Nephron (organoid): Measurements from ENCODE around the gene THBS3.

Experiments used
- H3K27ac Mint-ChIP-seq, 3 experiments: 2 replicates each; pipeline ENCODE4 v1.8.0; 2020; ENCODE audit warnings: mixed read lengths in 3 of 3, mild to moderate bottlenecking in 2 of 3, moderate library complexity in 1 of 3
- H3K27me3 Mint-ChIP-seq: 2 replicates; pipeline ENCODE4 v1.8.0; 2021; ENCODE audit warnings: low read depth, mild to moderate bottlenecking, moderate library complexity, mixed read lengths
- H3K36me3 Mint-ChIP-seq: 2 replicates; pipeline ENCODE4 v1.8.0; 2020; ENCODE audit warnings: low read depth, mixed read lengths
- H3K4me1 Mint-ChIP-seq: 2 replicates; pipeline ENCODE4 v1.8.0; 2020; ENCODE audit warnings: mixed read lengths
- H3K4me3 Mint-ChIP-seq, 3 experiments: 2 replicates each; pipeline ENCODE4 v1.8.0; 2020; ENCODE audit warnings: mild to moderate bottlenecking in 3 of 3, mixed read lengths in 3 of 3, moderate library complexity in 2 of 3
- H3K9me3 Mint-ChIP-seq: 2 replicates; pipeline ENCODE4 v1.8.0; 2020; ENCODE audit warnings: mixed read lengths
- TF ChIP-seq, protein P1 (sequence below), 3 experiments: fragments of 200-600 bp; sonication (generic); IDR thresholded peaks; one replicate each; pipeline ENCODE4 v1.5.0; 2021; ENCODE audit warnings: antibody characterized with exemption in 3 of 3; ENCODE audit not compliant: unreplicated experiment in 3 of 3

The THBS3 gene

DNA sequence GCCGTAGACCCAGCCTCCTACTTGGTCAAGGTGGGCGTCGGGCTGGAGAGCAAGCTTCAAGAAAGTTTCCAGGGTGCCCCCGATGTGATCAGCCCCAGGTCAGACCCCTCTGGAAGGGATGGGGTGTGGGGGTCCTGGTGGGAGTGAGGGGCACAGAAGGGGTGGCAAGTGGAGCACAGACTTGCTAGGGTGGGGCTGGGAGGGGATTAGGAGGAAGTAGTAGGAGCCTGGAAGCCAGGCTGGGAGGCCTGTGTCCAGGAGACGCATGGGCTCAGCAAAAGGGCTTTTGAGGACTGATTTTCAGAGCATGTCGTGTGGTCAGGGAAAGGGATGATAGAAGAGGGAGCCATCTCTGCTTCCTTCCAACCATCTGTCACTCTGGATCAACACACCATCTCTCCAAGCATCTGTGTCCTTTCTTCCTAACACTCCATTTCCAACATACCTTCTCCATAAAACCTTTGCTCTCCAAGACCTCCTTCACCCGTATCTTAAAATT lies 25.6 kb downstream of the THBS3 start:
- Mint-ChIP-seq H3K9me3 (no peaks in the 10 kb centered on the region), H3K27me3 (peaks cover 3% of the 10 kb centered on the region), H3K36me3 (peaks cover 7% of the 10 kb centered on the region), H3K27ac (no peak overlapping the region), H3K4me1 (no peaks in the 10 kb centered on the region), H3K4me3 (no peak overlapping the region)
- TF ChIP-seq, protein P1, sequence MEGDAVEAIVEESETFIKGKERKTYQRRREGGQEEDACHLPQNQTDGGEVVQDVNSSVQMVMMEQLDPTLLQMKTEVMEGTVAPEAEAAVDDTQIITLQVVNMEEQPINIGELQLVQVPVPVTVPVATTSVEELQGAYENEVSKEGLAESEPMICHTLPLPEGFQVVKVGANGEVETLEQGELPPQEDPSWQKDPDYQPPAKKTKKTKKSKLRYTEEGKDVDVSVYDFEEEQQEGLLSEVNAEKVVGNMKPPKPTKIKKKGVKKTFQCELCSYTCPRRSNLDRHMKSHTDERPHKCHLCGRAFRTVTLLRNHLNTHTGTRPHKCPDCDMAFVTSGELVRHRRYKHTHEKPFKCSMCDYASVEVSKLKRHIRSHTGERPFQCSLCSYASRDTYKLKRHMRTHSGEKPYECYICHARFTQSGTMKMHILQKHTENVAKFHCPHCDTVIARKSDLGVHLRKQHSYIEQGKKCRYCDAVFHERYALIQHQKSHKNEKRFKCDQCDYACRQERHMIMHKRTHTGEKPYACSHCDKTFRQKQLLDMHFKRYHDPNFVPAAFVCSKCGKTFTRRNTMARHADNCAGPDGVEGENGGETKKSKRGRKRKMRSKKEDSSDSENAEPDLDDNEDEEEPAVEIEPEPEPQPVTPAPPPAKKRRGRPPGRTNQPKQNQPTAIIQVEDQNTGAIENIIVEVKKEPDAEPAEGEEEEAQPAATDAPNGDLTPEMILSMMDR (IDR thresholded peaks at IDR 0.05; ENCODE audit: unreplicated experiment in 3 of 3): no peak

DNA sequence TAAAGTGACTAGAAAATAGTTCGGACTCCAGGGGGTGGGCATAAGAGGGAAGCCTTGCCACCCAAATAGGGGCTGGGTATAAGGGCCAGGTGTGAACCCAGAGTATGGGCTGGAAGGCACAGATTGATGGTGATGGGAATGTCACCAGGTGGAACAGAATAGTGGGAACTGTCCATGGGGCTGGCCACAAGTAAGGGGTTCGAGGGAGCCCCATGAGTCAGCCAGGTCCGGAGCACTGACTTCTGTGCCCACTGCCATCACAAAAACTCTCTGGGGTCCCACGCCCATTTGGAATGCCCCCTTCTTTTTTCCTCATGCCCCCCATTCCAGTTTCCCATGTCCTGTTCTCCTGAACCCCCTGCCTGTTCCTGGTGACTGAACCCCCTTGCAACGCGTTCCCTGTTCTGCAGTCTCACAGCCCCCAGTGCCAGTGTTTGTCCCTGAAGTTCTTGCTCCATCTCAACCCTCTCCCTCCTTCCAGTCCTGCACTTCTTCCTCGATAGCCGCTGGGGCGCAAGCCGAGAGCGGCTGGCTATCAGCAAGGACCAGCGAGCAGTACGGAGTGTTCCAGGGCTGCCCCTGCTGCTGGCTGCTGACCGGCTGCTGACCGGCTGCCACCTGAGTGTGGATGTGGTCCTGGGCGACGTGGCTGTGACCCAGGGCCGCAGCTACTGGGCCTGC lies 26.2 kb downstream of the THBS3 start:
- H3K9me3 Mint-ChIP-seq: no peaks in the 10 kb centered on the region
- peaks cover 8% of the 10 kb centered on the region for H3K36me3 Mint-ChIP-seq
- H3K4me3 Mint-ChIP-seq: no peak overlapping the region
- peaks cover 3% of the 10 kb centered on the region for H3K27me3 Mint-ChIP-seq
- H3K27ac Mint-ChIP-seq: no peak overlapping the region
- TF ChIP-seq, protein P1 (IDR thresholded peaks at IDR 0.05; ENCODE audit: unreplicated experiment in 3 of 3): no peak
- peaks cover 3% of the 10 kb centered on the region for H3K4me1 Mint-ChIP-seq

DNA sequence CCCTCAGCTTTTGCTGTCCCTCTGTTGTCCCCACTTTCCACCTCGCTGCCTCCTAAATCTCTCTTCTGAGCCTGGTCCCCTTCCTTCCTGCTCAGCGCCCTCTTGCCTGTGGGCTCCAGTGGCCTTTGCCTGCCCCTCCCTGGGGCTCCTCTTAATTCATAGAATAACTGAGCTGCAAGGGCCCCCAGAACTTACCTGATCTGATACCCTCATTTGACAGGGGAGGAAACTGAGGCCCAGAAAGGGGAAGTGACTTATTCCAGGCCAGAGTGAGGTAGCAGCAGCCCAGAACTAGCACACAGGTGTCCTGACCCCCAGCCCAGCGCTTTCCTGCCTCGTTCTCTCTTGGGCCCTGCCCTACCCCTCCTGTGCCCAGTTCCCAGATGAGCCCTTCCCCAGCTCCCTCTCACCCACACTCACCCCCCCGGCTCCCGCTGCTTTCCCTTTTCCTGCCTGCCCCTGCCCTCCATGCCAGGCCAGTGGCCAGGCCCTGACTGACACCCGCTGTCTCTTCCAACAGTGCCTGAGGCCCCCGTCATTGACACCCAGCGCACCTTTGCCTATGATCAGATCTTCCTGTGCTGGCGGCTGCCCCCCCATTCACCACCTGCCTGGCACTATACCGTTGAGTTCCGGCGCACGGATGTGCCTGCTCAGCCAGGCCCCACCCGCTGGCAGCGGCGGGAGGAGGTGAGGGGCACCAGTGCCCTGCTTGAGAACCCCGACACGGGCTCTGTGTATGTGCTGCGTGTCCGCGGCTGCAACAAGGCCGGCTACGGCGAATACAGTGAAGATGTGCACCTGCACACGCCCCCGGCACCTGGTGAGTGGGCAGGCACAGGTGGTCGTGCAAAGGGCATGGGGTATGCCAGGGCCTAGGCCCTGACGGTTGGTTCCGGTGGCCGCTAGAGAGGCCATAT lies 28.3 kb downstream of the THBS3 start:
- Mint-ChIP-seq H3K4me3 (peak overlapping the region in 1 of 3 experiments; percentile 44), H3K9me3 (no peaks in the 10 kb centered on the region), H3K27me3 (peaks cover 9% of the 10 kb centered on the region), H3K27ac (no peak overlapping the region), H3K36me3 (peaks cover 11% of the 10 kb centered on the region), H3K4me1 (peaks cover 6% of the 10 kb centered on the region)
- TF ChIP-seq, protein P1 (IDR thresholded peaks at IDR 0.05; ENCODE audit: unreplicated experiment in 3 of 3): no peak

DNA sequence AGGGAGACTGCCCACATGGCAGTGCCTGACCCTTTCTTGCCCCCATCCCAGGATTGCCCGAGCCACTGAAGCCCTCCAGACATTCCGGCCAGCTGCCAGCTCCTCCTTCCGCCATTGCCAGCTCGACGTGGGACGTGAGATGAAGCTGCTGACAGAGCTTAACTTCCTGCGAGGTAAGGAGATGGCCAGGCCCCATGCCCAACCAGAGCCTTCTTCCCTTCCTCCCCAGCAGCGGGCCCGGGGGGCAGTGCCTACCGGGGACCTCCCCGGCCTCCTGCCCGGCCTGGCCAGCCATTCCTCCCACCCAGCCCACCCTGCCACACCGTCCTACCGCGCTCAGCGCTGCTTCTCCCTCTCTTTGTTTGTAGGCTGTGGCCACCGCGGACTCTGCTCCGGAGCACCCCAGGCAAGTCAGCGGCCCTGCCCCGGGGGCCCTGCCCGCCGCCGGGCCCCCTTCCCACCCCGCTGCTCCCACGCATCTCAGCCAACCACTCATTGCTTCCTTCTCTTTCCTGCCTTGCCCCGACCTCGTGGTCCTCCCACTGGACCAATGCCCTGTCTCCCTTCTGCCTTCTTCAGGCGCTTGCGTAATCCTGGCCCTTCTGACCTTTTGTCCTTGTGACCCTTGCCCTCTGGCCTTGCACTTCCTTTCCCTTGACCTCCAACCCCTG lies 29.1 kb downstream of the THBS3 start:
- Mint-ChIP-seq H3K27ac (no peak overlapping the region), H3K4me1 (peaks cover 12% of the 10 kb centered on the region), H3K36me3 (peaks cover 9% of the 10 kb centered on the region), H3K9me3 (no peaks in the 10 kb centered on the region), H3K4me3 (peak overlapping the region in 1 of 3 experiments; percentile 44), H3K27me3 (peaks cover 10% of the 10 kb centered on the region)
- TF ChIP-seq, protein P1 (IDR thresholded peaks at IDR 0.05; ENCODE audit: unreplicated experiment in 3 of 3): no peak

GRCh38 chr1:155177918-155178281 lies 29.8 kb downstream of the THBS3 start:
- Mint-ChIP-seq H3K27ac (no peak overlapping the region), H3K36me3 (peaks cover 4% of the 10 kb centered on the region), H3K4me3 (no peak overlapping the region), H3K4me1 (peaks cover 18% of the 10 kb centered on the region), H3K27me3 (peaks cover 13% of the 10 kb centered on the region), H3K9me3 (no peaks in the 10 kb centered on the region)
- TF ChIP-seq, protein P1 (IDR thresholded peaks at IDR 0.05; ENCODE audit: unreplicated experiment in 3 of 3): no peak
